H9 (cell line): Measurements from ENCODE around the gene DNER. TPM values are rescaled to one million over a fixed set of nuclear protein-coding genes. Genes with fewer than 3 reads are reported as not detected.

Source experiments
- DNase-seq: peaks from one replicate; pipeline ENCODE4 v3.0.0-alpha.2; 2017
- H2AFZ ChIP-seq: one replicate; pipeline ENCODE4 v1.6.1; 2013; ENCODE audit warnings: mild to moderate bottlenecking, low read length, control low read depth, moderate library complexity
- H2AK5ac ChIP-seq: 2 replicates; pipeline ENCODE4 v1.6.1; 2013; ENCODE audit warnings: low read length, control low read depth, mixed read lengths; ENCODE audit not compliant: insufficient read length
- H2BK120ac ChIP-seq: one replicate; pipeline ENCODE4 v1.6.1; 2013; ENCODE audit warnings: low read depth, mild to moderate bottlenecking, low read length, control low read depth, inconsistent platforms; ENCODE audit not compliant: poor library complexity, severe bottlenecking
- H2BK12ac ChIP-seq: 2 replicates; pipeline ENCODE4 v1.6.1; 2013; ENCODE audit warnings: low read length, control low read depth, mixed read lengths, low read depth; ENCODE audit not compliant: insufficient read length
- H2BK15ac ChIP-seq: 2 replicates; pipeline ENCODE4 v1.6.1; 2013; ENCODE audit warnings: low read depth, low read length, control low read depth
- H2BK20ac ChIP-seq: one replicate; pipeline ENCODE4 v1.6.1; 2013; ENCODE audit warnings: low read depth, mild to moderate bottlenecking, low read length, control low read depth, inconsistent platforms; ENCODE audit not compliant: poor library complexity, severe bottlenecking
- H2BK5ac ChIP-seq: 2 replicates; pipeline ENCODE4 v1.6.1; 2013; ENCODE audit warnings: low read length, control low read depth, mixed read lengths; ENCODE audit not compliant: insufficient read length
- H3K14ac ChIP-seq: 2 replicates; pipeline ENCODE4 v1.6.1; 2013; ENCODE audit warnings: low read length, control low read depth; ENCODE audit not compliant: insufficient read depth
- H3K18ac ChIP-seq: 2 replicates; pipeline ENCODE4 v1.6.1; 2013; ENCODE audit warnings: low read depth, mild to moderate bottlenecking, mixed read lengths, low read length, control low read depth; ENCODE audit not compliant: insufficient read length
- H3K23ac ChIP-seq: 2 replicates; pipeline ENCODE4 v1.6.1; 2013; ENCODE audit warnings: low read length, control low read depth, mixed read lengths, low read depth; ENCODE audit not compliant: insufficient read length
- H3K23me2 ChIP-seq: 2 replicates; pipeline ENCODE4 v1.6.1; 2013; ENCODE audit warnings: low read depth, mild to moderate bottlenecking, mixed read lengths, low read length, control low read depth; ENCODE audit not compliant: insufficient read length, poor library complexity, severe bottlenecking
- H3K27ac ChIP-seq: 2 replicates; pipeline ENCODE4 v1.5.1; 2013; ENCODE audit warnings: low read length, control low read depth, mixed read lengths, low read depth; ENCODE audit not compliant: insufficient read length
- H3K27me3 ChIP-seq: 2 replicates; pipeline ENCODE4 v1.6.1; 2013; ENCODE audit warnings: low read length, control low read depth, inconsistent platforms; ENCODE audit not compliant: insufficient read depth
- H3K4ac ChIP-seq: 2 replicates; pipeline ENCODE4 v1.6.1; 2013; ENCODE audit warnings: low read depth, mild to moderate bottlenecking, control low read depth, inconsistent platforms, low read length, moderate library complexity
- H3K4me1 ChIP-seq: 2 replicates; pipeline ENCODE4 v1.6.1; 2013; ENCODE audit warnings: low read length, control low read depth, inconsistent platforms; ENCODE audit not compliant: insufficient read depth
- H3K4me2 ChIP-seq: 2 replicates; pipeline ENCODE4 v1.6.1; 2013; ENCODE audit warnings: low read length, control low read depth, mixed read lengths; ENCODE audit not compliant: insufficient read length, insufficient read depth
- H3K56ac ChIP-seq: 2 replicates; pipeline ENCODE4 v1.6.1; 2013; ENCODE audit warnings: low read depth, mild to moderate bottlenecking, mixed read lengths, low read length, control low read depth; ENCODE audit not compliant: insufficient read length
- H3K79me1 ChIP-seq: 2 replicates; pipeline ENCODE4 v1.6.1; 2013; ENCODE audit warnings: low read depth, mild to moderate bottlenecking, moderate library complexity, low read length, control low read depth, inconsistent platforms; ENCODE audit not compliant: insufficient read depth, poor library complexity, severe bottlenecking
- H3K79me2 ChIP-seq: 2 replicates; pipeline ENCODE4 v1.6.1; 2013; ENCODE audit warnings: low read length, control low read depth, inconsistent platforms; ENCODE audit not compliant: insufficient read depth
- H3K9ac ChIP-seq: 2 replicates; pipeline ENCODE4 v1.6.1; 2013; ENCODE audit warnings: low read length, control low read depth, mixed read lengths; ENCODE audit not compliant: insufficient read length; ENCODE audit errors: extremely low read depth
- H3K9me3 ChIP-seq: one replicate; pipeline ENCODE4 v1.6.1; 2013; ENCODE audit warnings: low read depth, low read length, inconsistent platforms; ENCODE audit not compliant: control insufficient read depth
- H3T11ph ChIP-seq: one replicate; pipeline ENCODE4 v1.6.1; 2013; ENCODE audit warnings: mild to moderate bottlenecking, low read length, control low read depth, inconsistent platforms
- H4K20me1 ChIP-seq: one replicate; pipeline ENCODE4 v1.6.1; 2013; ENCODE audit not compliant: control insufficient read depth, insufficient read length, insufficient read depth
- H4K5ac ChIP-seq: 2 replicates; pipeline ENCODE4 v1.6.1; 2013; ENCODE audit warnings: low read depth, mild to moderate bottlenecking, mixed read lengths, low read length, control low read depth; ENCODE audit not compliant: insufficient read length
- H4K8ac ChIP-seq: replicated peaks from 2 replicates; pipeline ENCODE4 v1.6.1; 2013; ENCODE audit warnings: low read length, control low read depth, mixed read lengths, low read depth; ENCODE audit not compliant: insufficient read length
- H4K91ac ChIP-seq: 2 replicates; pipeline ENCODE4 v1.6.1; 2013; ENCODE audit warnings: low read depth, mild to moderate bottlenecking, moderate library complexity, mixed read lengths, low read length, control low read depth; ENCODE audit not compliant: insufficient read length
- H3K27ac Mint-ChIP-seq, 3 experiments: 2 replicates in 2 of 3; 3 replicates in 1 of 3; pipeline ENCODE4 v1.8.0; 2020 to 2021; ENCODE audit warnings: mixed read lengths in 3 of 3, mild to moderate bottlenecking in 1 of 3, moderate library complexity in 1 of 3
- H3K27me3 Mint-ChIP-seq: 2 replicates; pipeline ENCODE4 v1.8.0; 2021; ENCODE audit warnings: low read depth, mild to moderate bottlenecking, moderate library complexity, mixed read lengths
- H3K36me3 Mint-ChIP-seq, 3 experiments: 2 replicates in 2 of 3; 3 replicates in 1 of 3; pipeline ENCODE4 v1.8.0; 2020 to 2021; ENCODE audit warnings: low read depth in 3 of 3, mixed read lengths in 3 of 3; ENCODE audit not compliant: insufficient read depth in 1 of 3
- H3K4me1 Mint-ChIP-seq, 2 experiments: 2 replicates each; pipeline ENCODE4 v1.8.0; 2020; ENCODE audit warnings: mixed read lengths in 2 of 2
- H3K4me3 Mint-ChIP-seq, 2 experiments: 2 replicates in 1 of 2; 3 replicates in 1 of 2; pipeline ENCODE4 v1.8.0; 2020 to 2021; ENCODE audit warnings: mild to moderate bottlenecking in 2 of 2, mixed read lengths in 2 of 2, moderate library complexity in 1 of 2
- H3K9me3 Mint-ChIP-seq, 2 experiments: 2 replicates in 1 of 2; 3 replicates in 1 of 2; pipeline ENCODE4 v1.8.0; 2020; ENCODE audit warnings: mild to moderate bottlenecking in 2 of 2, mixed read lengths in 2 of 2, moderate library complexity in 1 of 2
- WGBS: extraction: QIAGEN DNeasy Blood & Tissue Kit; methylation state at CpG from one replicate; pipeline ENCODE4 v1.1.7; 2013; ENCODE audit warnings: missing lambda C conversion rate, low lambda C conversion rate, mixed read lengths; ENCODE audit not compliant: insufficient read length; ENCODE audit errors: extremely low coverage; 5-methylcytosine and 5-hydroxymethylcytosine counted together
- total RNA-seq: library from RNA; stranded (reverse); gene quantifications from 2 replicates; pipeline ENCODE4 v1.2.1, GENCODE V29; 2021
- TF ChIP-seq, protein P1 (sequence below): fragments of 200-600 bp; sonication (generic); conservative IDR thresholded peaks from 3 replicates; pipeline ENCODE4 v1.8.0; 2021; ENCODE audit warnings: antibody characterized with exemption, mild to moderate bottlenecking

Gene DNER
- total RNA-seq, 1 experiment from 2014 or later = 1.0 TPM

DNA sequence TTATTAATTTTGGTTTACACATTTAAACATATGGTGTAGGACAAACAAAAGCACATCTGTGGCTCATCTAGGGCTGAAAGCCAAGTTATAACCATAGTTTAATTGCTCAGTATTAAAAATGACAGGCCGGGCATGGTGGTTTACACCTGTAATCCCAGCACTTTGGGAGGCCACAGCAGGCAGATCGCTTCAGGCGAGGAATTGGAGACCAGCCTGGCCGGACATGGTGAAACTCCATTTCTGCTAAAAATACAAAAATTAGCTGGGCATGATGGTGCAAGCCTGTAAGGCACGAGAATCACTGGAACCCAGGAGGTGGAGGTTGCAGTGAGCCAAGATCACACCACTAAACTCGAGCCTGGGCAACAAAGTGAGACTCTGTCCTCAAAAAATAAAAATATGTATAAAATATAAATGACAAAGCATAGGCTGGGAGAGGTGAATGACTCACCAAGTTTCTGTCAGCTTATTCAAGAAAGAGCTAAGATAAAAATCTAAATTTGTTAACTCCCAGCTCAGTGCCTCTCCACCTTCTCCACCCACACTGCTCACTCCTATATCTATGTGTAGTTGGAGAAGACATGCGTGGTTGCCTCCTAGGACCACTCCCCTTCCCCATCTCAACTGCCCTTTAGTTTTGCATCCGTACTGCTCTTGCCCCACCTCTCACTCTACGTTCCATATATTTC is 364.1 kb downstream of the DNER start:
- H3K14ac ChIP-seq = no peak overlapping the region
- Mint-ChIP-seq H3K4me3 (no peak overlapping the region), H3K4me1 (no peaks in the 10 kb centered on the region), H3K36me3 (peaks cover 0 to 17% (median 5%) of the 10 kb centered on the region in 3 experiments; a peak in 6 of 7 replicates), H3K9me3 (peaks cover 14 to 22% of the 10 kb centered on the region in 2 experiments), H3K27me3 (no peaks in the 10 kb centered on the region; the same call in 1 of the 2 replicates), H3K27ac (no peak overlapping the region; a peak in 1 of 7 replicates)
- no peaks in the 10 kb centered on the region for H3K79me2 ChIP-seq
- no peak overlapping the region for H4K5ac ChIP-seq
- no peak overlapping the region for H3K9ac ChIP-seq
- H3K27ac ChIP-seq = no peak overlapping the region
- H2BK120ac ChIP-seq = no peak overlapping the region
- no peak overlapping the region for H2AK5ac ChIP-seq
- no peaks in the 10 kb centered on the region for H3K27me3 ChIP-seq
- no peak overlapping the region for H3T11ph ChIP-seq
- H2BK15ac ChIP-seq = no peak overlapping the region
- no peak overlapping the region for H3K4me2 ChIP-seq
- no peaks in the 10 kb centered on the region for H3K79me1 ChIP-seq
- no peak overlapping the region for H2BK20ac ChIP-seq
- no peak overlapping the region for H3K4ac ChIP-seq
- no peak overlapping the region for H3K18ac ChIP-seq
- H3K9me3 ChIP-seq = peaks cover 5% of the 10 kb centered on the region
- no peak overlapping the region for H4K91ac ChIP-seq
- H2AFZ ChIP-seq = no peak overlapping the region
- TF ChIP-seq, protein P1, sequence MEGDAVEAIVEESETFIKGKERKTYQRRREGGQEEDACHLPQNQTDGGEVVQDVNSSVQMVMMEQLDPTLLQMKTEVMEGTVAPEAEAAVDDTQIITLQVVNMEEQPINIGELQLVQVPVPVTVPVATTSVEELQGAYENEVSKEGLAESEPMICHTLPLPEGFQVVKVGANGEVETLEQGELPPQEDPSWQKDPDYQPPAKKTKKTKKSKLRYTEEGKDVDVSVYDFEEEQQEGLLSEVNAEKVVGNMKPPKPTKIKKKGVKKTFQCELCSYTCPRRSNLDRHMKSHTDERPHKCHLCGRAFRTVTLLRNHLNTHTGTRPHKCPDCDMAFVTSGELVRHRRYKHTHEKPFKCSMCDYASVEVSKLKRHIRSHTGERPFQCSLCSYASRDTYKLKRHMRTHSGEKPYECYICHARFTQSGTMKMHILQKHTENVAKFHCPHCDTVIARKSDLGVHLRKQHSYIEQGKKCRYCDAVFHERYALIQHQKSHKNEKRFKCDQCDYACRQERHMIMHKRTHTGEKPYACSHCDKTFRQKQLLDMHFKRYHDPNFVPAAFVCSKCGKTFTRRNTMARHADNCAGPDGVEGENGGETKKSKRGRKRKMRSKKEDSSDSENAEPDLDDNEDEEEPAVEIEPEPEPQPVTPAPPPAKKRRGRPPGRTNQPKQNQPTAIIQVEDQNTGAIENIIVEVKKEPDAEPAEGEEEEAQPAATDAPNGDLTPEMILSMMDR = no peak
- no peak overlapping the region for H4K8ac ChIP-seq
- H3K4me1 ChIP-seq = no peaks in the 10 kb centered on the region
- no peak for DNase-seq
- H3K23ac ChIP-seq = no peak overlapping the region
- no peaks in the 10 kb centered on the region for H4K20me1 ChIP-seq
- no peaks in the 10 kb centered on the region for H3K23me2 ChIP-seq
- H3K56ac ChIP-seq = no peak overlapping the region
- H2BK5ac ChIP-seq = no peak overlapping the region
- no CpG with 5 or more reads among the region's 9 CpGs for WGBS
- H2BK12ac ChIP-seq = no peak overlapping the region
